IMR-90 (cell line): ENCODE measurements around the gene CALHM1. TPM values are rescaled to one million over a fixed set of nuclear protein-coding genes. Genes with fewer than 3 reads are reported as not detected.
A peak's percentile ranks its signal among the peaks of the same experiment; 100 is the strongest.

Experiments used
- ATAC-seq: fragments of 200-7000 bp; cut with Tn5 transposase; 2 replicates; pipeline ENCODE4 v1.9.1; 2020; ENCODE audit warnings: low read depth, mild to moderate bottlenecking, moderate library complexity
- BruUV-seq: library from RNA; stranded (reverse); fragments of 400-500 nt; replicated peaks from 2 replicates; lab custom pipeline; 2021; lab: Mats Ljungman, UMichigan
- CTCF ChIA-PET: fragments of 300-600 bp; formaldehyde crosslinking; extraction: SDS; loops from one replicate; lab custom pipeline; 2021; ENCODE audit warnings: antibody characterized with exemption; lab: Yijun Ruan, JAX
- POLR2A ChIA-PET: fragments of 300-600 bp; sonication (Branson Sonifier 250); formaldehyde crosslinking; loops from one replicate; lab custom pipeline; 2022; ENCODE audit warnings: antibody characterized with exemption; ENCODE audit not compliant: unreplicated experiment; lab: Charles Lee
- DNase-seq: peaks from one replicate; pipeline ENCODE4 v3.0.0; 2013
- H2AFZ ChIP-seq: replicated peaks from 2 replicates; pipeline ENCODE3; 2013; ENCODE audit warnings: low read length, mild to moderate bottlenecking; ENCODE audit not compliant: poor library complexity
- H2AK5ac ChIP-seq: 2 replicates; pipeline ENCODE4 v1.6.1; 2013; ENCODE audit warnings: low read depth, low read length, inconsistent platforms
- H2AK9ac ChIP-seq: replicated peaks from 2 replicates; pipeline ENCODE3; 2013; ENCODE audit warnings: mild to moderate bottlenecking, low read depth, low read length, moderate library complexity; ENCODE audit not compliant: poor library complexity
- H2BK120ac ChIP-seq: 2 replicates; pipeline ENCODE4 v1.6.1; 2013; ENCODE audit warnings: low read depth, low read length, inconsistent platforms
- H2BK15ac ChIP-seq: 3 replicates; pipeline ENCODE4 v1.6.1; 2013; ENCODE audit warnings: low read depth, low read length, inconsistent platforms
- H2BK20ac ChIP-seq: 2 replicates; pipeline ENCODE4 v1.6.1; 2013; ENCODE audit warnings: low read depth, mild to moderate bottlenecking, inconsistent platforms, low read length, moderate library complexity
- H2BK5ac ChIP-seq: 2 replicates; pipeline ENCODE4 v1.6.1; 2013; ENCODE audit warnings: mild to moderate bottlenecking, low read depth, low read length, inconsistent platforms; ENCODE audit not compliant: poor library complexity, severe bottlenecking
- H3K14ac ChIP-seq: replicated peaks from 2 replicates; pipeline ENCODE4 v1.6.1; 2013; ENCODE audit warnings: low read depth, low read length, inconsistent platforms
- H3K18ac ChIP-seq: 2 replicates; pipeline ENCODE4 v1.6.1; 2013; ENCODE audit warnings: low read depth, low read length, control low read depth
- H3K23ac ChIP-seq: 2 replicates; pipeline ENCODE4 v1.6.1; 2013; ENCODE audit warnings: low read depth, low read length, inconsistent platforms
- H3K27ac ChIP-seq: 2 replicates; pipeline ENCODE4 v1.5.1; 2013; ENCODE audit warnings: mild to moderate bottlenecking, control low read depth, low read length; ENCODE audit not compliant: insufficient read depth
- H3K27me3 ChIP-seq: 2 replicates; pipeline ENCODE4 v1.6.1; 2013; ENCODE audit warnings: low read length; ENCODE audit not compliant: control insufficient read depth, insufficient read depth
- H3K36me3 ChIP-seq: 2 replicates; pipeline ENCODE4 v1.6.1; 2013; ENCODE audit warnings: low read length, mixed read lengths; ENCODE audit not compliant: control insufficient read depth, insufficient read depth
- H3K4ac ChIP-seq: 2 replicates; pipeline ENCODE4 v1.6.1; 2013; ENCODE audit warnings: low read depth, low read length, inconsistent platforms
- H3K4me1 ChIP-seq: 2 replicates; pipeline ENCODE4 v1.6.1; 2013; ENCODE audit warnings: low read length, mixed read lengths; ENCODE audit not compliant: control insufficient read depth, insufficient read depth
- H3K4me2 ChIP-seq: 2 replicates; pipeline ENCODE4 v1.6.1; 2013; ENCODE audit warnings: low read depth, mild to moderate bottlenecking, control low read depth, low read length, moderate library complexity
- H3K4me3 ChIP-seq: 2 replicates; pipeline ENCODE4 v1.5.1; 2013; ENCODE audit warnings: low read depth, mild to moderate bottlenecking, control low read depth, low read length, moderate library complexity; ENCODE audit not compliant: insufficient read depth
- H3K56ac ChIP-seq: 2 replicates; pipeline ENCODE4 v1.6.1; 2013; ENCODE audit warnings: low read length, inconsistent platforms; ENCODE audit not compliant: insufficient read depth; ENCODE audit errors: extremely low read depth
- H3K79me1 ChIP-seq, 2 experiments: 2 replicates each; pipeline ENCODE4 v1.6.1; 2013; ENCODE audit warnings: low read length in 2 of 2, inconsistent platforms in 1 of 2, low read depth in 1 of 2
- H3K9ac ChIP-seq: 2 replicates; pipeline ENCODE4 v1.6.1; 2013; ENCODE audit warnings: low read depth, low read length, control low read depth
- H3K9me1 ChIP-seq: 2 replicates; pipeline ENCODE4 v1.6.1; 2013; ENCODE audit warnings: low read length, inconsistent platforms; ENCODE audit not compliant: insufficient read depth
- H3K9me3 ChIP-seq: 2 replicates; pipeline ENCODE4 v1.6.1; 2013; ENCODE audit warnings: low read length; ENCODE audit not compliant: control insufficient read depth, insufficient read depth
- H4K20me1 ChIP-seq: 2 replicates; pipeline ENCODE4 v1.6.1; 2013; ENCODE audit warnings: low read length, inconsistent platforms; ENCODE audit not compliant: insufficient read depth
- H4K5ac ChIP-seq: 2 replicates; pipeline ENCODE4 v1.6.1; 2013; ENCODE audit warnings: mild to moderate bottlenecking, low read depth, low read length, control low read depth
- H4K8ac ChIP-seq, 2 experiments: 2 replicates each; pipeline ENCODE4 v1.6.1; 2013; ENCODE audit warnings: low read depth in 2 of 2, low read length in 2 of 2, control low read depth in 1 of 2, inconsistent platforms in 1 of 2
- H4K91ac ChIP-seq: 2 replicates; pipeline ENCODE4 v1.6.1; 2013; ENCODE audit warnings: low read depth, low read length, inconsistent platforms; ENCODE audit not compliant: insufficient read depth
- BHLHE40 ChIP-seq: fragments of 150-350 bp; IDR thresholded peaks from 2 replicates; pipeline ENCODE4 v1.6.1; 2016; ENCODE audit warnings: mild to moderate bottlenecking, low read depth, low read length
- CEBPB ChIP-seq: IDR thresholded peaks from 2 replicates; pipeline ENCODE4 v1.6.1; 2012; ENCODE audit warnings: low read depth, low read length, improper control_type of control experiment
- CHD1 ChIP-seq: IDR thresholded peaks from 2 replicates; pipeline ENCODE4 v1.6.1; 2012; ENCODE audit warnings: low read depth, low read length, improper control_type of control experiment
- CTCF ChIP-seq: conservative IDR thresholded peaks from 2 replicates; pipeline ENCODE4 v1.5.1; 2012; ENCODE audit warnings: mild to moderate bottlenecking, low read depth, low read length, improper control_type of control experiment
- ELK1 ChIP-seq: fragments of 150-350 bp; IDR thresholded peaks from 2 replicates; pipeline ENCODE4 v1.6.1; 2016; ENCODE audit warnings: low read depth, mild to moderate bottlenecking, low read length, moderate library complexity, borderline replicate concordance
- FOS ChIP-seq: fragments of 150-350 bp; IDR thresholded peaks from 2 replicates; pipeline ENCODE4 v1.6.1; 2016; ENCODE audit warnings: low read depth, low read length
- MAFK ChIP-seq: IDR thresholded peaks from 2 replicates; pipeline ENCODE4 v1.6.1; 2012; ENCODE audit warnings: low read depth, low read length, improper control_type of control experiment
- MAZ ChIP-seq: IDR thresholded peaks from 2 replicates; pipeline ENCODE4 v1.6.1; 2012; ENCODE audit warnings: low read depth, mild to moderate bottlenecking, low read length, improper control_type of control experiment, moderate library complexity, borderline replicate concordance
- MXI1 ChIP-seq: IDR thresholded peaks from 2 replicates; pipeline ENCODE4 v1.6.1; 2012; ENCODE audit warnings: low read depth, mild to moderate bottlenecking, low read length, moderate library complexity, borderline replicate concordance
- NFE2L2 ChIP-seq: fragments of 150-350 bp; IDR thresholded peaks from 2 replicates; pipeline ENCODE4 v1.6.1; 2016; ENCODE audit warnings: low read depth, mild to moderate bottlenecking, low read length
- POLR2A ChIP-seq: IDR thresholded peaks from 2 replicates; pipeline ENCODE4 v1.6.1; 2012; ENCODE audit warnings: mild to moderate bottlenecking, low read depth, low read length
- RCOR1 ChIP-seq: IDR thresholded peaks from 2 replicates; pipeline ENCODE4 v1.6.1; 2012; ENCODE audit warnings: mild to moderate bottlenecking, low read length, improper control_type of control experiment; ENCODE audit not compliant: insufficient replicate concordance
- RFX5 ChIP-seq: IDR thresholded peaks from 2 replicates; pipeline ENCODE4 v1.8.0; 2012; ENCODE audit warnings: low read depth, mild to moderate bottlenecking, low read length, moderate library complexity
- SMC3 ChIP-seq: fragments of 150-350 bp; IDR thresholded peaks from 2 replicates; pipeline ENCODE4 v1.6.1; 2016; ENCODE audit warnings: low read depth, mild to moderate bottlenecking, antibody characterized with exemption, low read length, moderate library complexity
- USF2 ChIP-seq: fragments of 150-350 bp; IDR thresholded peaks from 2 replicates; pipeline ENCODE4 v1.6.1; 2017; ENCODE audit warnings: mild to moderate bottlenecking, antibody characterized with exemption, low read length, low read depth
- WGBS, 2 experiments: methylation state at CpG; one replicate each; pipeline versions ENCODE4 v1.1.5 to v1.1.7; 2013; ENCODE audit warnings: missing lambda C conversion rate in 2 of 2; ENCODE audit not compliant: insufficient read length in 1 of 2; ENCODE audit errors: extremely low coverage in 2 of 2; 5-methylcytosine and 5-hydroxymethylcytosine counted together
- dilution Hi-C: fragments of 300-500 bp; cut with HindIII; formaldehyde crosslinking; loops from one replicate; pipeline ENCODE4 v1.14.3; 2018; ENCODE audit warnings: low sequenced_read_pairs; ENCODE audit not compliant: unreplicated experiment
- in situ Hi-C: fragments of 300-500 bp; cut with MboI; formaldehyde crosslinking; loops from 3 replicates; pipeline ENCODE4 v1.14.3; 2019; ENCODE audit warnings: low sequenced_read_pairs, inconsistent platforms, mixed read lengths
- intact Hi-C: fragments of 100-400 bp; cut with micrococcal nuclease; formaldehyde crosslinking; loops from 2 replicates; pipeline ENCODE4 v1.10.0; 2022
- polyA plus RNA-seq, 3 experiments: library from polyadenylated mRNA; depleted of rRNA; stranded (reverse); fragments of >200 nt; gene quantifications; 2 replicates each; pipeline ENCODE4 v1.2.3, GENCODE V29; 2012; ENCODE audit warnings: low replicate concordance in 1 of 3
- total RNA-seq: library from RNA; depleted of rRNA; stranded (reverse); fragments of >200 nt; gene quantifications from 2 replicates; pipeline ENCODE4 v1.2.3, GENCODE V29; 2012

The CALHM1 gene
- total and polyA plus RNA-seq, 2 of the 4 experiments (the other 2 are of a cell fraction): not detected

- POLR2A ChIA-PET: no interaction called here
- in situ Hi-C loops: no loop called here
Measured at GRCh38 chr10:103480521-103480920, 21.8 kb upstream of the CALHM1 start.

More at GRCh38 chr10:103480521-103480920, 21.8 kb upstream of the CALHM1 start:
- H3K4me3 ChIP-seq: no peak overlapping the region
- H2BK5ac ChIP-seq: no peak overlapping the region
- peaks cover 4% of the 10 kb centered on the region; the same call in 1 of the 2 replicates for H3K9me1 ChIP-seq
- intact Hi-C loops: loop anchor here (10.0 kb wide), 1 partner anchor 646 kb away; the partner anchor contains the start of gene CYP17A1
- no peaks in the 10 kb centered on the region; the same call in 1 of the 2 replicates for H3K4me1 ChIP-seq
- TF ChIP-seq USF2: no peak
- no peak for TF ChIP-seq BHLHE40
- no peak for TF ChIP-seq CHD1
- no peak for TF ChIP-seq RFX5
- TF ChIP-seq RCOR1: no peak
- no peak for TF ChIP-seq POLR2A
- no peak for TF ChIP-seq ELK1
- TF ChIP-seq MAZ: no peak
- TF ChIP-seq FOS: no peak
- no peak for TF ChIP-seq NFE2L2
- TF ChIP-seq MAFK: no peak
- no peak for TF ChIP-seq MXI1
- no peak for TF ChIP-seq CTCF
- TF ChIP-seq CEBPB: no peak
- TF ChIP-seq SMC3: no peak
- H3K9ac ChIP-seq: no peak overlapping the region
- no peak overlapping the region for H3K18ac ChIP-seq
- peak overlapping the region; percentile 75 for H2AFZ ChIP-seq
- ATAC-seq: peak; percentile 44
- no peak overlapping the region for H2BK15ac ChIP-seq
- H2AK5ac ChIP-seq: no peak overlapping the region
- H3K27ac ChIP-seq: no peak overlapping the region
- no CpG with 5 or more reads among the region's 5 CpGs for WGBS, 2 experiments
- H3K27me3 ChIP-seq: peaks cover 25% of the 10 kb centered on the region
- H3K36me3 ChIP-seq: no peaks in the 10 kb centered on the region
- H2BK20ac ChIP-seq: no peak overlapping the region
- no peak overlapping the region for H3K4ac ChIP-seq
- peak; percentile 40 for DNase-seq
- H4K20me1 ChIP-seq: no peaks in the 10 kb centered on the region
- H3K4me2 ChIP-seq: no peak overlapping the region
- CTCF ChIA-PET: no interaction called here
- H4K8ac ChIP-seq: no peak overlapping the region
- no peak overlapping the region for H3K14ac ChIP-seq
- dilution Hi-C loops: no loop called here
- H3K9me3 ChIP-seq: no peaks in the 10 kb centered on the region
- no peak overlapping the region for H2BK120ac ChIP-seq
- H3K79me1 ChIP-seq: no peaks in the 10 kb centered on the region
- no peak overlapping the region for H3K23ac ChIP-seq
- H4K5ac ChIP-seq: no peak overlapping the region
- no peak overlapping the region for H4K91ac ChIP-seq
- no peak overlapping the region for H3K56ac ChIP-seq
- peak overlapping the region; percentile 33 for H2AK9ac ChIP-seq
- no TSS peak for BruUV-seq
